HepG2 (cell line): Measurements from ENCODE around the gene LAMTOR2. TPM values are rescaled to one million over a fixed set of nuclear protein-coding genes. Genes with fewer than 3 reads are reported as not detected.

Experiments used
- KMT2B ChIP-seq: IDR thresholded peaks from 2 replicates; pipeline ENCODE4 v1.6.1; 2016; ENCODE audit warnings: missing genetic modification reagents, missing compliant biosample characterization
- NCOA5 ChIP-seq: sonication (generic); formaldehyde crosslinking; IDR thresholded peaks from 2 replicates; pipeline ENCODE4 v1.4.0; 2020; ENCODE audit warnings: missing genetic modification reagents
- PHF21A ChIP-seq: sonication (generic); formaldehyde crosslinking; IDR thresholded peaks from 2 replicates; pipeline ENCODE4 v1.5.0; 2020; ENCODE audit warnings: mild to moderate bottlenecking, missing genetic modification reagents
- PHF8 ChIP-seq: sonication (generic); formaldehyde crosslinking; IDR thresholded peaks from 2 replicates; pipeline ENCODE4 v1.5.0; 2020; ENCODE audit warnings: missing genetic modification reagents
- RBFOX2 ChIP-seq: fragments of 200-400 bp; formaldehyde crosslinking; IDR thresholded peaks from 2 replicates; pipeline ENCODE4 v1.6.1; 2017; ENCODE audit warnings: low read depth, mild to moderate bottlenecking, low read length
- SSRP1 ChIP-seq: IDR thresholded peaks from 2 replicates; pipeline ENCODE4 v1.6.1; 2016; ENCODE audit warnings: control low read depth
- TBL1XR1 ChIP-seq: fragments of 150-350 bp; IDR thresholded peaks from 2 replicates; pipeline ENCODE4 v1.6.1; 2014; ENCODE audit warnings: borderline replicate concordance, low read length; ENCODE audit not compliant: partially characterized antibody
- ZBTB34 ChIP-seq: sonication (generic); formaldehyde crosslinking; IDR thresholded peaks from 2 replicates; pipeline ENCODE4 v1.8.0; 2022; ENCODE audit warnings: mild to moderate bottlenecking, missing genetic modification reagents
- ZNF317 ChIP-seq: sonication (generic); formaldehyde crosslinking; IDR thresholded peaks from 2 replicates; pipeline ENCODE4 v1.5.0; 2020; ENCODE audit warnings: mild to moderate bottlenecking, missing genetic modification reagents
- ZNF543 ChIP-seq: sonication (generic); formaldehyde crosslinking; IDR thresholded peaks from 2 replicates; pipeline ENCODE4 v1.4.0; 2020; ENCODE audit warnings: mild to moderate bottlenecking, missing genetic modification reagents
- ZNF563 ChIP-seq: sonication (generic); formaldehyde crosslinking; IDR thresholded peaks from 2 replicates; pipeline ENCODE4 v1.8.0; 2022; ENCODE audit warnings: mild to moderate bottlenecking, moderate library complexity, missing genetic modification reagents
- ZNF597 ChIP-seq: sonication (generic); formaldehyde crosslinking; IDR thresholded peaks from 2 replicates; pipeline ENCODE4 v1.5.0; 2020; ENCODE audit warnings: missing genetic modification reagents
- ZNF607 ChIP-seq: sonication (generic); formaldehyde crosslinking; IDR thresholded peaks from 2 replicates; pipeline ENCODE4 v1.5.1; 2020; ENCODE audit warnings: missing genetic modification reagents, mild to moderate bottlenecking, borderline replicate concordance
- ZNF619 ChIP-seq: sonication (generic); formaldehyde crosslinking; IDR thresholded peaks from 2 replicates; pipeline ENCODE4 v1.4.0; 2020; ENCODE audit warnings: mild to moderate bottlenecking, missing genetic modification reagents
- ZNF629 ChIP-seq: sonication (generic); formaldehyde crosslinking; conservative IDR thresholded peaks from 2 replicates; pipeline ENCODE4 v1.5.0; 2020; ENCODE audit warnings: missing genetic modification reagents
- ZNF724P ChIP-seq: sonication (generic); formaldehyde crosslinking; IDR thresholded peaks from 2 replicates; pipeline ENCODE4 v1.8.0; 2022; ENCODE audit warnings: missing genetic modification reagents, borderline replicate concordance
- ZNF773 ChIP-seq: sonication (generic); formaldehyde crosslinking; IDR thresholded peaks from 2 replicates; pipeline ENCODE4 v1.4.0; 2020; ENCODE audit warnings: missing genetic modification reagents, borderline replicate concordance
- polyA plus RNA-seq, 8 experiments: library from polyadenylated mRNA; depleted of rRNA in 3 of 8; stranded (reverse) in 7 of 8; unstranded in 1 of 8; fragments of >200 nt; fragmentation: Illumina TruSeq in 4 of 8; extraction: Trizol in 4 of 8; gene quantifications; 2 replicates each; pipeline versions ENCODE4 v1.2.1 to v1.2.3, GENCODE V29; 2011 to 2016; ENCODE audit warnings: low read depth in 4 of 8, missing spikeins in 1 of 8, mixed read lengths in 1 of 8; ENCODE audit not compliant: insufficient read depth in 1 of 8
- total RNA-seq, 5 experiments: library from RNA; depleted of rRNA; stranded (reverse); fragments of >200 nt; fragmentation: Illumina TruSeq; extraction: Trizol; gene quantifications; 2 replicates each; pipeline ENCODE4 v1.2.3, GENCODE V29; 2016; ENCODE audit warnings: low read depth in 1 of 5
- TF ChIP-seq, protein P1 (sequence below): sonication (generic); formaldehyde crosslinking; IDR thresholded peaks from 2 replicates; pipeline ENCODE4 v1.4.0; 2020; ENCODE audit warnings: missing genetic modification reagents, borderline replicate concordance
- TF ChIP-seq, protein P2 (sequence below): IDR thresholded peaks from 2 replicates; pipeline ENCODE4 v1.6.1; 2016; ENCODE audit warnings: mild to moderate bottlenecking, missing biosample characterization, missing genetic modification reagents
- TF ChIP-seq, protein P3 (sequence below): sonication (generic); formaldehyde crosslinking; IDR thresholded peaks from 2 replicates; pipeline ENCODE4 v1.4.0; 2020; ENCODE audit warnings: missing genetic modification reagents

The LAMTOR2 gene
- total and polyA plus RNA-seq, 2 of the 13 experiments (the other 11 are each of a cell fraction or from before 2014, with no cell fraction given): 36.5 to 66.4 TPM

DNA sequence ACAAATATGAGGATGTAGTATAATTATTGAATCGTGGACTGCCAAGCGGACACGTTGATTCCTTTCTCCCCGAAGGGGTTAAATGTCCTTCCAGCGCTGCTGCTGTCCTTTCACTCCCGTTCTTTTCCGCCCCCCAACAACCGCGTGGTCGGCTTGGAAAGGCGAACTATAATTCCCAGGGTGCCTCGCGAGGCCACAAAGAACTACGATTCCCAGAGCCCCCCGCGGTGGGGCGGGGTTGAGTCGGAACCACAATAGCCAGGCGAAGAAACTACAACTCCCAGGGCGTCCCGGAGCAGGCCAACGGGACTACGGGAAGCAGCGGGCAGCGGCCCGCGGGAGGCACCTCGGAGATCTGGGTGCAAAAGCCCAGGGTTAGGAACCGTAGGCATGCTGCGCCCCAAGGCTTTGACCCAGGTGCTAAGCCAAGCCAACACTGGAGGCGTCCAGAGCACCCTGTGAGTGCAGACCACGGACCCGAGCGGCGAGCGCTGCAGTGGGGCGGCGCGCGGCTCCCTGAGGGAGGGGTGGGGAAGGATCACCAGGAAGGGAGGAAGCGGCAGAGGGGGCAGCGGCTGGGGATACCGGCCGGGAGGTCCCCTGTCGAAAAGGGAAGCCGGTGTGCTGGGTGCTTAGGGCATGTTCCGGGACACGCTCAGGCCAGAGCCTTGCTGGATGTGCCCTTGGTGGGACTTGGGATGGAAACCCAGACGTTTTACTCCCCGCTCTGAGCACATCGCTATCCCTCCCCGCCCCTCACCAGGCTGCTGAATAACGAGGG lies at the start of gene LAMTOR2 (continued):
- peak; percentile 73; the same call in 1 of the 2 replicates for TF ChIP-seq ZNF619
- TF ChIP-seq, protein P1, sequence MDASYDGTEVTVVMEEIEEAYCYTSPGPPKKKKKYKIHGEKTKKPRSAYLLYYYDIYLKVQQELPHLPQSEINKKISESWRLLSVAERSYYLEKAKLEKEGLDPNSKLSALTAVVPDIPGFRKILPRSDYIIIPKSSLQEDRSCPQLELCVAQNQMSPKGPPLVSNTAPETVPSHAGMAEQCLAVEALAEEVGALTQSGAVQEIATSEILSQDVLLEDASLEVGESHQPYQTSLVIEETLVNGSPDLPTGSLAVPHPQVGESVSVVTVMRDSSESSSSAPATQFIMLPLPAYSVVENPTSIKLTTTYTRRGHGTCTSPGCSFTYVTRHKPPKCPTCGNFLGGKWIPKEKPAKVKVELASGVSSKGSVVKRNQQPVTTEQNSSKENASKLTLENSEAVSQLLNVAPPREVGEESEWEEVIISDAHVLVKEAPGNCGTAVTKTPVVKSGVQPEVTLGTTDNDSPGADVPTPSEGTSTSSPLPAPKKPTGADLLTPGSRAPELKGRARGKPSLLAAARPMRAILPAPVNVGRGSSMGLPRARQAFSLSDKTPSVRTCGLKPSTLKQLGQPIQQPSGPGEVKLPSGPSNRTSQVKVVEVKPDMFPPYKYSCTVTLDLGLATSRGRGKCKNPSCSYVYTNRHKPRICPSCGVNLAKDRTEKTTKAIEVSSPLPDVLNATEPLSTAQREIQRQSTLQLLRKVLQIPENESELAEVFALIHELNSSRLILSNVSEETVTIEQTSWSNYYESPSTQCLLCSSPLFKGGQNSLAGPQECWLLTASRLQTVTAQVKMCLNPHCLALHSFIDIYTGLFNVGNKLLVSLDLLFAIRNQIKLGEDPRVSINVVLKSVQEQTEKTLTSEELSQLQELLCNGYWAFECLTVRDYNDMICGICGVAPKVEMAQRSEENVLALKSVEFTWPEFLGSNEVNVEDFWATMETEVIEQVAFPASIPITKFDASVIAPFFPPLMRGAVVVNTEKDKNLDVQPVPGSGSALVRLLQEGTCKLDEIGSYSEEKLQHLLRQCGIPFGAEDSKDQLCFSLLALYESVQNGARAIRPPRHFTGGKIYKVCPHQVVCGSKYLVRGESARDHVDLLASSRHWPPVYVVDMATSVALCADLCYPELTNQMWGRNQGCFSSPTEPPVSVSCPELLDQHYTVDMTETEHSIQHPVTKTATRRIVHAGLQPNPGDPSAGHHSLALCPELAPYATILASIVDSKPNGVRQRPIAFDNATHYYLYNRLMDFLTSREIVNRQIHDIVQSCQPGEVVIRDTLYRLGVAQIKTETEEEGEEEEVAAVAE (CRISPR knock-in tag): peak; percentile 87; the same call in 1 of the 2 replicates
- TF ChIP-seq, protein P2, sequence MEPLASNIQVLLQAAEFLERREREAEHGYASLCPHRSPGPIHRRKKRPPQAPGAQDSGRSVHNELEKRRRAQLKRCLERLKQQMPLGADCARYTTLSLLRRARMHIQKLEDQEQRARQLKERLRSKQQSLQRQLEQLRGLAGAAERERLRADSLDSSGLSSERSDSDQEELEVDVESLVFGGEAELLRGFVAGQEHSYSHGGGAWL (CRISPR knock-in tag): peak; percentile 82; the same call in 1 of the 2 replicates
- no peak for TF ChIP-seq NCOA5 (CRISPR knock-in tag)
- peak; percentile 96 for TF ChIP-seq PHF8 (CRISPR knock-in tag)
- peak; percentile 96; the same call in 1 of the 2 replicates for TF ChIP-seq ZNF597 (CRISPR knock-in tag)
- TF ChIP-seq SSRP1 (CRISPR knock-in tag): no peak
- peak; percentile 67 for TF ChIP-seq TBL1XR1
- TF ChIP-seq ZNF724P (CRISPR knock-in tag): peak; percentile 51; the same call in 1 of the 2 replicates
- TF ChIP-seq ZNF317 (CRISPR knock-in tag): peak; percentile 61
- TF ChIP-seq PHF21A (CRISPR knock-in tag): peak; percentile 58; the same call in 1 of the 2 replicates
- peak; percentile 32; the same call in 1 of the 2 replicates for TF ChIP-seq ZNF563 (CRISPR knock-in tag)
- TF ChIP-seq, protein P3, sequence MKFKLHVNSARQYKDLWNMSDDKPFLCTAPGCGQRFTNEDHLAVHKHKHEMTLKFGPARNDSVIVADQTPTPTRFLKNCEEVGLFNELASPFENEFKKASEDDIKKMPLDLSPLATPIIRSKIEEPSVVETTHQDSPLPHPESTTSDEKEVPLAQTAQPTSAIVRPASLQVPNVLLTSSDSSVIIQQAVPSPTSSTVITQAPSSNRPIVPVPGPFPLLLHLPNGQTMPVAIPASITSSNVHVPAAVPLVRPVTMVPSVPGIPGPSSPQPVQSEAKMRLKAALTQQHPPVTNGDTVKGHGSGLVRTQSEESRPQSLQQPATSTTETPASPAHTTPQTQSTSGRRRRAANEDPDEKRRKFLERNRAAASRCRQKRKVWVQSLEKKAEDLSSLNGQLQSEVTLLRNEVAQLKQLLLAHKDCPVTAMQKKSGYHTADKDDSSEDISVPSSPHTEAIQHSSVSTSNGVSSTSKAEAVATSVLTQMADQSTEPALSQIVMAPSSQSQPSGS (CRISPR knock-in tag): peak; percentile 78
- TF ChIP-seq ZNF629 (CRISPR knock-in tag): 0 out of 2 replicates have a peak, but pooled peaks have one; percentile 8
- TF ChIP-seq ZNF607 (CRISPR knock-in tag): 0 out of 2 replicates have a peak, but pooled peaks have one; percentile 41
- TF ChIP-seq ZNF773 (CRISPR knock-in tag): peak; percentile 14; the same call in 1 of the 2 replicates
- TF ChIP-seq RBFOX2: peak; percentile 77
- TF ChIP-seq ZBTB34 (CRISPR knock-in tag): peak; percentile 38; the same call in 1 of the 2 replicates
- TF ChIP-seq KMT2B (CRISPR knock-in tag): peak; percentile 83
- TF ChIP-seq ZNF543 (CRISPR knock-in tag): peak; percentile 65; the same call in 1 of the 2 replicates
